HepG2 (cell line): ENCODE results near the gene VDAC1. TPM values are rescaled to one million over a fixed set of nuclear protein-coding genes. Genes with fewer than 3 reads are reported as not detected.

ENCODE experiments used
- ATF6 ChIP-seq: sonication (generic); formaldehyde crosslinking; conservative IDR thresholded peaks from 2 replicates; pipeline ENCODE4 v1.4.0; 2020; ENCODE audit warnings: missing genetic modification reagents
- CERS6 ChIP-seq: sonication (generic); formaldehyde crosslinking; IDR thresholded peaks from 2 replicates; pipeline ENCODE4 v1.5.0; 2020; ENCODE audit warnings: missing genetic modification reagents
- CHD4 ChIP-seq: fragments of 200-600 bp; sonication (generic); IDR thresholded peaks from 2 replicates; pipeline ENCODE4 v1.7.0; 2017; ENCODE audit warnings: mild to moderate bottlenecking, low read length, borderline replicate concordance
- DBP ChIP-seq: sonication (generic); formaldehyde crosslinking; IDR thresholded peaks from 2 replicates; pipeline ENCODE4 v1.4.0; 2020; ENCODE audit warnings: missing genetic modification reagents; ENCODE audit errors: not compliant biosample characterization
- DNMT3B ChIP-seq: conservative IDR thresholded peaks from 2 replicates; pipeline ENCODE4 v1.6.1; 2016; ENCODE audit warnings: missing biosample characterization, control low read depth
- GMEB2 ChIP-seq: IDR thresholded peaks from 2 replicates; pipeline ENCODE4 v1.6.1; 2016; ENCODE audit warnings: missing biosample characterization, missing genetic modification reagents, low read depth
- GTF3A ChIP-seq: sonication (generic); formaldehyde crosslinking; conservative IDR thresholded peaks from 2 replicates; pipeline ENCODE4 v1.4.0; 2020; ENCODE audit warnings: mild to moderate bottlenecking, missing genetic modification reagents
- HDAC2 ChIP-seq: sonication (generic); formaldehyde crosslinking; IDR thresholded peaks from 2 replicates; pipeline ENCODE4 v1.4.0; 2020; ENCODE audit warnings: missing genetic modification reagents
- HNRNPUL1 ChIP-seq: fragments of 200-400 bp; formaldehyde crosslinking; IDR thresholded peaks from 2 replicates; pipeline ENCODE4 v1.6.1; 2017; ENCODE audit warnings: low read depth, mild to moderate bottlenecking, low read length, moderate library complexity
- IKZF1 ChIP-seq: fragments of 450-650 bp; IDR thresholded peaks from 2 replicates; pipeline ENCODE4 v1.7.1; 2016
- KLF16 ChIP-seq, 2 experiments: sonication (generic) in 1 of 2; formaldehyde crosslinking in 1 of 2; IDR thresholded peaks; 2 replicates each; pipeline versions ENCODE4 v1.6.1 to v1.8.0; 2016 to 2023; ENCODE audit warnings: missing genetic modification reagents in 2 of 2, missing compliant biosample characterization in 1 of 2
- MLX ChIP-seq: IDR thresholded peaks from 2 replicates; pipeline ENCODE4 v1.6.1; 2016
- NONO ChIP-seq, 2 experiments: fragments of 450-650 bp in 1 of 2; sonication (generic) in 1 of 2; formaldehyde crosslinking in 1 of 2; IDR thresholded peaks in 1 of 2; conservative IDR thresholded peaks in 1 of 2; 2 replicates each; pipeline versions ENCODE4 v1.6.1 to v1.8.0; 2017 to 2022; ENCODE audit warnings: mild to moderate bottlenecking in 1 of 2, missing genetic modification reagents in 1 of 2, moderate library complexity in 1 of 2
- PCBP2 ChIP-seq: fragments of 200-400 bp; formaldehyde crosslinking; optimal IDR thresholded peaks from 2 replicates; pipeline ENCODE3; 2018; ENCODE audit warnings: low read length, low read depth; ENCODE audit not compliant: poor library complexity, severe bottlenecking
- PPARG ChIP-seq: conservative IDR thresholded peaks from 2 replicates; pipeline ENCODE4 v1.6.1; 2016; ENCODE audit warnings: missing biosample characterization, missing genetic modification reagents
- RARG ChIP-seq: sonication (generic); formaldehyde crosslinking; IDR thresholded peaks from 2 replicates; pipeline ENCODE4 v1.4.0; 2020; ENCODE audit warnings: low read depth, mild to moderate bottlenecking, missing genetic modification reagents
- SIX4 ChIP-seq: sonication (generic); formaldehyde crosslinking; IDR thresholded peaks from 2 replicates; pipeline ENCODE4 v1.4.0; 2020; ENCODE audit warnings: missing genetic modification reagents
- ZNF260 ChIP-seq: sonication (generic); formaldehyde crosslinking; IDR thresholded peaks from 2 replicates; pipeline ENCODE4 v1.4.0; 2020; ENCODE audit warnings: missing genetic modification reagents, low read depth, mild to moderate bottlenecking, borderline replicate concordance
- ZNF331 ChIP-seq: sonication (generic); formaldehyde crosslinking; IDR thresholded peaks from 2 replicates; pipeline ENCODE4 v1.4.0; 2020; ENCODE audit warnings: missing genetic modification reagents
- ZNF563 ChIP-seq: sonication (generic); formaldehyde crosslinking; IDR thresholded peaks from 2 replicates; pipeline ENCODE4 v1.8.0; 2022; ENCODE audit warnings: mild to moderate bottlenecking, moderate library complexity, missing genetic modification reagents
- ZNF780A ChIP-seq: sonication (generic); formaldehyde crosslinking; IDR thresholded peaks from 2 replicates; pipeline ENCODE4 v1.8.0; 2022; ENCODE audit warnings: mild to moderate bottlenecking, missing genetic modification reagents, moderate library complexity
- ZNF878 ChIP-seq: sonication (generic); formaldehyde crosslinking; IDR thresholded peaks from 2 replicates; pipeline ENCODE4 v1.8.1; 2023; ENCODE audit warnings: mild to moderate bottlenecking, missing genetic modification reagents, moderate library complexity
- polyA plus RNA-seq, 8 experiments: library from polyadenylated mRNA; depleted of rRNA in 3 of 8; stranded (reverse) in 7 of 8; unstranded in 1 of 8; fragments of >200 nt; fragmentation: Illumina TruSeq in 4 of 8; extraction: Trizol in 4 of 8; gene quantifications; 2 replicates each; pipeline versions ENCODE4 v1.2.1 to v1.2.3, GENCODE V29; 2011 to 2016; ENCODE audit warnings: low read depth in 4 of 8, missing spikeins in 1 of 8, mixed read lengths in 1 of 8; ENCODE audit not compliant: insufficient read depth in 1 of 8
- total RNA-seq, 5 experiments: library from RNA; depleted of rRNA; stranded (reverse); fragments of >200 nt; fragmentation: Illumina TruSeq; extraction: Trizol; gene quantifications; 2 replicates each; pipeline ENCODE4 v1.2.3, GENCODE V29; 2016; ENCODE audit warnings: low read depth in 1 of 5

VDAC1 gene
- total and polyA plus RNA-seq, 2 of the 13 experiments (the other 11 are each of a cell fraction or from before 2014, with no cell fraction given): 112 to 380 TPM

GRCh38 chr5:134004626-134005416, at the start of gene VDAC1 (continued):
- no peak for TF ChIP-seq NONO (IDR thresholded peaks at IDR 0.05)
- peak; percentile 94 for TF ChIP-seq NONO (CRISPR knock-in tag; conservative IDR thresholded peaks at IDR 0.05)
- no peak for TF ChIP-seq MLX (CRISPR knock-in tag)
- TF ChIP-seq HNRNPUL1: no peak
- peak; percentile 79; the same call in 1 of the 2 replicates for TF ChIP-seq ZNF878 (CRISPR knock-in tag)
- no peak for TF ChIP-seq DBP (CRISPR knock-in tag)
- TF ChIP-seq ZNF780A (CRISPR knock-in tag): peak; percentile 52; the same call in 1 of the 2 replicates
- peak; percentile 73 for TF ChIP-seq HDAC2 (CRISPR knock-in tag)
- no peak for TF ChIP-seq SIX4 (CRISPR knock-in tag)
- TF ChIP-seq CERS6: no peak
- TF ChIP-seq PPARG (CRISPR knock-in tag): no peak
- peak; percentile 23; the same call in 1 of the 2 replicates for TF ChIP-seq GMEB2 (CRISPR knock-in tag)
- TF ChIP-seq ATF6: no peak
- TF ChIP-seq CHD4: no peak
- TF ChIP-seq RARG (CRISPR knock-in tag): no peak
- peak in 1 of 2 experiments; percentile 66; a peak in 1 of 4 replicates for TF ChIP-seq KLF16 (CRISPR knock-in tag; IDR thresholded peaks at IDR 0.05)
- TF ChIP-seq DNMT3B (CRISPR knock-in tag): no peak; the same call in 1 of the 2 replicates
- no peak for TF ChIP-seq PCBP2
- TF ChIP-seq ZNF260: no peak
- peak; percentile 31 for TF ChIP-seq ZNF331 (CRISPR knock-in tag)
- TF ChIP-seq GTF3A (CRISPR knock-in tag): no peak
- peak; percentile 64 for TF ChIP-seq ZNF563 (CRISPR knock-in tag)
- TF ChIP-seq IKZF1: no peak
